HPDE6-E6E7 (cell line): ENCODE measurements around the gene MMP25.
A peak's percentile ranks its signal among the peaks of the same experiment; 100 is the strongest.

Source experiments
- DNase-seq: peaks from one replicate; pipeline ENCODE4 v3.0.0; 2011; ENCODE audit warnings: missing footprints; ENCODE audit errors: extremely low spot score

Gene MMP25

GRCh38 chr16:3095869-3096268, 49.5 kb downstream of the MMP25 start:
- DNase-seq, result no peak

- no peak for DNase-seq
These were observed 50.0 kb downstream of the MMP25 start for GRCh38 chr16:3096362-3096761.

- no peak for DNase-seq
These were observed 50.9 kb downstream of the MMP25 start for GRCh38 chr16:3097266-3097665.

- DNase-seq, result no peak
These were observed 52.4 kb downstream of the MMP25 start, which contains the start of gene ZSCAN10 for GRCh38 chr16:3098459-3099394. TSS of gene ZSCAN10 (minus strand) at chr16:3099294. CDS start at chr16:3092937, 6,357 bp downstream.

GRCh38 chr16:3099395-3099731, 53.0 kb downstream of the MMP25 start:
- no peak for DNase-seq

GRCh38 chr16:3099732-3100499, 53.6 kb downstream of the MMP25 start:
- DNase-seq, result peak; percentile 86

- DNase-seq, result no peak
These were observed 54.9 kb downstream of the MMP25 start for GRCh38 chr16:3101018-3101840.

GRCh38 chr16:3101841-3102470, 55.6 kb downstream of the MMP25 start:
- no peak for DNase-seq

GRCh38 chr16:3106205-3106928, 60.0 kb downstream of the MMP25 start:
- DNase-seq, result peak; percentile 90
